Right kidney (tissue), 1 donor: ENCODE results near the gene DSCAML1.

ENCODE experiments used
- DNase-seq: peaks from one replicate; pipeline ENCODE4 v3.0.0-alpha.2; 2016

Gene DSCAML1

DNA sequence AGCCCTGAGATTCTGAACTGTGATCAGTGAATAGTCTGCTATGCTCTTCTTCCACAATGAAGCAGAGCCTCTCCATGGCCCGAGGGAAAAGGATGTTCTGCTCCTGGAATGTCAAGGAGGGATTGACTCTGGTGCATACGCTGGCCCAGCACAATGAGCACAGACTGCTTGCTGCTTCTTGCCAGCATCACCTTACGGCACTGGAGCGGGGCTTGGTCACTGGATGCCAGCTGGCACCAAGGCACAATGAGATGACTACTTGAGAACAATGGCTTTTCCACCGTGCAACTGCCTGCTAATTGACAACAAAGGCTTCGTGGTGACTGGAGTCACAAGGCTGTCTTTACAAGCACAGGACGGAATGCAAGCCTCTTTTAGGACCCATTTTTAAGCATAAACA is 139.2 kb downstream of the DSCAML1 start:
- DNase-seq, result no peak

- DNase-seq, result no peak
These were observed 142.4 kb downstream of the DSCAML1 start for GRCh38 chr11:117654281-117655255.

GRCh38 chr11:117652521-117652920 is 144.5 kb downstream of the DSCAML1 start:
- DNase-seq, result no peak

DNA sequence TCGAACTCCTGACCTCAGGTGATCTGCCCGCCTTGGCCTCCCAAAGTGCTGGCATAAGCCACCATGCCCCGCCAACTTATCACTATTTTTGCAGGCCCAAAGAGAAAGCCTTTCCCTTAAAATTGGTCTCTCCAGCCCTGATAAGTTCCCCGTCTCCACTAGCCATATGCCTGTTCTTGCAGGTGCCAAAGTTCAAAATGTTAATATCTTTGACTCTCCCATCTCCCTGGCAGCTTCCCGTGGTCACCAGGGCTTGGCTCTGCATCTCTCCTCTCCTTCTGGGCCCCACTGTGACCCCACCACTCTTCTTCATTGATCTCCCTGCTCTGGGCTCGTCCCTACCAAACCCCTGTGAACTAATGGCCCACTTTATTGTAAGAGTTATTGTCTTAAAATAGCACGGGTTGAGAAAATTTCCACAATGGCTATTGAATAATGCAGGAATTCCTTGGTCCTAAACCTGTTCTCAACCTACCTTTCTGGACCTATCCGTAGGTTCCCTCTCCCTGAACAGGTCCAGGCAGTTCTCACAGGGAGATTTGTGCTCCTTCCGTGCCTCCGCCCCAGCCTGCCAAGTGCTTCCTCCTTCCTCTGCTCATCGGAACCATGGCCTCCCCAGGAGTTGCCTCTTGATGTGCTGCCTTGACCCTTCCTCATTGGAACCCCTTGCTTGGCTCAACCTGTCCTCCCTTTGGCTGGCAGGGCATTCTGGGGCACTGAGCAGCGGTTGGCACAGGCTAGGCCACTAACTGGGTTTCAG is 147.5 kb downstream of the DSCAML1 start:
- DNase-seq, result no peak

GRCh38 chr11:117647872-117648271 is 149.1 kb downstream of the DSCAML1 start:
- DNase-seq, result no peak

GRCh38 chr11:117647207-117647606 is 149.8 kb downstream of the DSCAML1 start:
- DNase-seq, result no peak

- no peak for DNase-seq
These were observed 150.6 kb downstream of the DSCAML1 start for GRCh38 chr11:117646411-117646810.

DNA sequence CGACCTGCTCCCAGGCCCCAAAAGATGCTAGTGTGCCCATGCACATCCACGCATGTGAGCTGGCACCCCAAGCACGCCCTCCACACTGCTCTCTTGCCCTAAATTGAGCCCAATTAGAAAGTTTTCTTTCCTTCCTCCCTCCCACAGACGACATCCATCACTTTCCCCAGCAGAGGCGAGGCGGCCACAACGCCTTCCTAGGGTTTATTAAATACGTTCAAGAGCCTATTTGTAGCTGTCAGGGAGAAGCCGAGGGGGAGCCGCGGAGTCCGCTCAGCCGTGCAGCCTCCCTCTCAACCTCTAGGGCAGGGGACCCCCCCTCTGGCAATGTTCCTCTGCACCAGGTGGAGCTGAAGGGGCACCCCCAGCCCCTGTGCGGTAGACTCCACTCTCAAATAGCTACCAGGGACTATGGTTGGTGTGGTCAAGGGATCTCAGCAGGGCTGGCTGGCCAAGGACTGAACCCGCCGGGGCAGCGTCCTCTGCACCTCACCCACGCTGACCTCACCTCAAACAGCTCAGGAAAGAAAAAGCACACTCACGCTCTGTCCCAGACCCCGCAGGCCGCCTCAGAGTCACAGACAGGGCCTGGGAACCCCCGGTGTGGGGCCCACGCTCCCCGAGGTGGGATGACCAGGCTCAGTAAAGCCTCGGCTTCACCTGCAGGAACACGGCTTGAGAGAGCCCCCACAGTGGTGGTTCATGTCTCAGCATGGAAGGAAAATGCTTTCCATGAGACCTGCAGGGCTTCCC is 152.4 kb downstream of the DSCAML1 start:
- no peak for DNase-seq

GRCh38 chr11:117643606-117644300 is 153.3 kb downstream of the DSCAML1 start:
- no peak for DNase-seq

GRCh38 chr11:117642835-117643234 is 154.2 kb downstream of the DSCAML1 start:
- DNase-seq, result no peak

DNA sequence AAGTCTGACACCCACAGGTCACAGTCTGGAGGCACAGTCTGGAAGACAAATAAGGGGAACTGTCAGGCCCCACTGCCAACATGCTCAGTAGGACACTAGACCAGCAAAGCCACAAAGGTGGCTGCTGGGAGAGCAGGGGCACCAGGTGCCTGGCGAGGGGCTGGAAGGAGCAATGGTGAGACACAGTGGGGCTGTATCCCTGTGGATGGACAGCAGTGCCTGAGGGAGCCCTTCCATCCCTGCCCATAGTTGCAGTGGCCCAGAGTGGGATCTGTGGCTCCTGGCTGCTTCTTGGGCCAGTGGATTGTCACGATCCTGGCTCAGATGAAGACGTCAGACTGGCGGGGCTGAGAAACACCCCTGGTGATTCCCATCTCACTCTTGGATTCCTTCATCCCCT is 154.6 kb downstream of the DSCAML1 start:
- DNase-seq, result no peak

DNA sequence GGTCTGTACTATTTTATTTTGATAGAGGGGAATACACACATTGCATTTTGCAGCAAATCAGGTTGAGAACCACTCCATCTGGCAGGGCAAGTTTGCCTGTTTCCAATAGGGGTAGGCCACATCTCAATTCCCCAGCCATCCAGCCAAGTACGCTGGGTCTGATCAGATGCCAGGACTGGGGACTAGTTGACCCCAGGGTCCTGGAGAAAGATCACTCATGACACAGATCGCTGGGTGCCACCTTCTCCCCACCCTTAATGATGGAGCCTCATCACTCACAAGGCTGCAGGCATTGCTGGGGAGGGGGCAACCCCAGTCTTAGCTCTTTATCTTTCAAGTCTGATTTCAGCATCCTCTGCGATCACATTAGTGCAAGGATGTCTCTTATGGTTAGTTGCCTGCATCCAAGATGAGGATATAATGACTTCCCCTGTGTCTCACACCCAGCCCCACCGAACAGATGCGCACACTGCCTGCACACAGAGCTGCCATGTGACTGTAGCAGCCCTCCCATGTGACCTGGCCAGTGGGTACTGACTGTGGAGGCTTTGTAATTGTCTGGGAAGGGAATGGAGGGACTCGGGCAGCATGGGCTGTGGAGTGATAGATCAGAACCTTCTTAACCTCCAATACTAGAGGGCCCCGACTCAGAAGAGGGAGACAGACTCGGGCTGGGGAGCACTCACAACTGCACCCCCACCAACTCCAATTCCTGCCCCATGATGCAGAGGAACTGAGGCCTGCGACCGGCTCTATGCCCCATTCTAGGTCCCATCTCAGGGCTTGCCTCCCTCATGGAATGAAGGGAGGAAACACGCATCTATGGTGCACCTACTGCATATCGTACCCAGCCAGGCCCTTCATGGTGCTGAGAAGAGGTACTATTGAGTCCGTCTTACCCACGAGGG is 155.8 kb downstream of the DSCAML1 start:
- no peak for DNase-seq

- DNase-seq, result no peak
These were observed 157.0 kb downstream of the DSCAML1 start for GRCh38 chr11:117640041-117640440.

- DNase-seq, result no peak
These were observed 157.4 kb downstream of the DSCAML1 start for GRCh38 chr11:117639601-117640000.

- no peak for DNase-seq
These were observed 158.0 kb downstream of the DSCAML1 start for GRCh38 chr11:117638911-117639543.

DNA sequence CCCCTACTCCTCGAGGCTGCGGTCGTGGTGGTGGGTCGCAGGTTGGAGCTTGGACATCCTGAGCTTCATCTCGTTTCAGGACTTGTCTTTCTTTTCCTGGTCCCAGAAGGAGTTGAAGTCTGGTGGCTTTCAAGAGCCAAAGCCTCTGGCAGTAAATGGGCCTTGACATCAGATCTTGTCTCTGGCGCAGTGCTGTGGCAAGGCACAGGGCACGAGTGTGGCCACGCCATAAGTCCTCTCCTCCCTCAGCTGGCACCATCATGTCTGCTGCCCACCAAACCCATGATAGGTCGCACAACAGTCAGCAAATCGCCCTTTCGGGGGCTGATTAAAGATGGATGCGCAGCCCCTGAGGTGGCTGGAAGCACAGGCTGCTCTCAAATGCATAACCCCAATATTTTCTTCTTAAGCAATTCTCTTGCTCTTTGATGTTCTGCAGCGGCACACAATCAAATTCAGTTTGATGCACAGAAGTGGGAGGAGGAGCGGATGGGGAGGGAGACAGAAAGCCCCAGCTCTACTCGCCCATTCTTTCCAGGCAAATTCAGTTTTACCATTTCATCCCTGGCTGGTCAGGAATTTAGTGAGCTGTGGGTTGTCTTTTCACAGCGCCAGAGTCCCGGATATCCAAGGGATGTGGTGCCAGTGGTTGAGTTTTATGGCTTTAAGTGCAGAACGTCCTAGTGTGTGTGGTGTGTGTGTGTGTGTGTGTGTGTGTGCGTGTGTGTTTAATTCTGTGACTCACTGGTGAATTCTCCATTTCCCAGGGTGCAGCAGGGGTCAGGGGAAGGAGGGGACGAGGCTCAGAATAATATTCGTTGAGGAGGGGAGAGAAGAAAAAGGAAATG is 162.0 kb downstream of the DSCAML1 start:
- DNase-seq, result no peak

DNA sequence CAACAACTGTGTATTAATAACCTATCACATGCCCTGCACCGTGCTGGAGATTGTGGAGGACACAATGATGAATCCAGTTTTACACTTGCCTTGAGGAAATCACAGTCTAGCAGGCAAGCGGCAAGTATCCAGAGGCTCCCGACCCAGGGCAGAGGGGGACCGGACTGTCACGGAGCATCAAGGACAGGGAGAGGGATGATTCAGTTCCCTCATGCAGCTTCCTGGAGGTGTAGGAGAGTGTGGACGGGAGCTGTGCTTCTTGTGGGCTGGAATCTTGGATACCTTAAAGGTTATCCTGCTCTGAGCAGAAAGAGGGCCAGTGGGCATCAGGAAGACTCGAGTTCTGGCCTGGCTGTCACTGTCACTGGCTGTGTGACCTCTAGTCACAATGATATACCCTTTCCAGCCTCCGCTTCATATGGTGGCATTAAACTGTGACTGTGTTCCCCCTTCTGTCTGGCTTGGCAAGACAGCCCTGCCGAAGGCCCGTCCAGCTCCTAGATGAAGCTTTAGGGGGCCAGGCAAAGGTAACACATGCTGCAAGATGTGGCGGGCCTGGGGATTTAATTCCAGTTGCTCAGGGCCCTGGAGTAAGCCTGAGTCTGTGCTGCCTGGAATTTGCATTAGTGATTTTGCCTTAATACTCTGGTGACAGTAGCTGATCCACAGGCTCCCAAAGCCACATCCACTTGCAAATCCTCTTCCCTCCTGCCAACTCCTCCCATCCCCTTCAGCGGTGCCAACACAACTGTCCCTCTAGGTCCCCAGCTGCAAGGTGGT is 162.8 kb downstream of the DSCAML1 start:
- no peak for DNase-seq

DNA sequence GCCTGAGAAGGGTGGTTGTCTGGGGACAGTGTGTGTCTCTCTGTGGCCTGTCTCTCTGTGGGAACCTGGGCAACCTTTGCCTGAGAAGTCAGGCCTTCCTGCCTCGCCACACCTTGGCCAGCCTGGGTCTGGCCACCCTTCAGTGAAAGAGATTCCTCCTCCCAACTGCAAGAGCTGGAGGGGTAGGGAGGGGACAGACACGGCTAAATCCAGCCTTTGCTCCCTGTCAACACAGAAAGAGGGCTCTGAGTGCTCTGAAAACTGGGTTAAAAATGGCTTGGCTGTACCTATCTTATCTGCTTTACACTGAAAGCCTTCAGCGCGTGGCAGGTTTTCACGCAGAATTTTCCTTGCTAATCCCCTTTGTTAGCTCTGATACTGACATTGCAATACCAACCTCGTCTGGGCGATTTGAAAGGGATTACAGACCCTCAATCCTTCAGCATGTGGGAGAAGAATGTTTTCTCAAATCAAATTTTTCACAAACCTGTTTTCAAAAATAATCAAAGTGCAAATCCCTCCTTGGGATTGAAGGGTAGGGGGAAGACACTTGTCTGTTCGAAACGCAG is 163.7 kb downstream of the DSCAML1 start:
- DNase-seq, result no peak
